GM10266 (cell line): Measurements from ENCODE around the gene DENND5B.
"Not testable (repeated sequence)": the region's sequence is repeated elsewhere in the genome, so short reads cannot be mapped to it uniquely, and the experiment has no call there.

Experiments
- DNase-seq: peaks from one replicate; pipeline ENCODE4 v3.0.0; 2012; ENCODE audit errors: extremely low spot score
- CTCF ChIP-seq: IDR thresholded peaks from 2 replicates; pipeline ENCODE4 v1.5.1; 2012; ENCODE audit warnings: mild to moderate bottlenecking, low read depth; ENCODE audit not compliant: control insufficient read depth, insufficient read depth; ENCODE audit errors: missing control alignments

DENND5B gene

GRCh38 chr12:31627456-31628054 lies 36.6 kb upstream of the DENND5B start:
- no peak for DNase-seq
- no peak for TF ChIP-seq CTCF

GRCh38 chr12:31626270-31626995 lies 35.5 kb upstream of the DENND5B start:
- TF ChIP-seq CTCF, result no peak
- DNase-seq, result no peak

- DNase-seq, result no peak
- TF ChIP-seq CTCF, result no peak
Observed at GRCh38 chr12:31622038-31622437, 31.1 kb upstream of the DENND5B start.

- DNase-seq, result no peak
Observed at GRCh38 chr12:31620311-31620710, 29.4 kb upstream of the DENND5B start.

GRCh38 chr12:31618228-31619025 lies 27.5 kb upstream of the DENND5B start:
- no peak for TF ChIP-seq CTCF
- no peak for DNase-seq

More at GRCh38 chr12:31620311-31620710, 29.4 kb upstream of the DENND5B start:
- TF ChIP-seq CTCF, result no peak

GRCh38 chr12:31612819-31613218 lies 21.9 kb upstream of the DENND5B start:
- DNase-seq, result no peak
- TF ChIP-seq CTCF, result no peak

GRCh38 chr12:31608299-31608698 lies 17.4 kb upstream of the DENND5B start:
- DNase-seq, result not testable (repeated sequence)
